HG03196 (cell line): ENCODE results near the gene LIAS.
"Not testable (repeated sequence)": the region's sequence is repeated elsewhere in the genome, so short reads cannot be mapped to it uniquely, and the experiment has no call there.

Experiments
- ATAC-seq: cut with Tn5 transposase; IDR thresholded peaks from one replicate; pipeline ENCODE4 v1.9.1; 2021; ENCODE audit not compliant: unreplicated experiment

The LIAS gene

GRCh38 chr4:39495446-39496213 lies 36.8 kb downstream of the LIAS start:
- no peak for ATAC-seq

GRCh38 chr4:39497909-39498726 lies 39.3 kb downstream of the LIAS start:
- no peak for ATAC-seq

- ATAC-seq = no peak
Observed at GRCh38 chr4:39498727-39499020, 39.8 kb downstream of the LIAS start.

- no peak for ATAC-seq
Observed at GRCh38 chr4:39502019-39502663, 43.3 kb downstream of the LIAS start.

- not testable (repeated sequence) for ATAC-seq
Observed at GRCh38 chr4:39502664-39503035, 43.8 kb downstream of the LIAS start.

- ATAC-seq = no peak
Observed at GRCh38 chr4:39504538-39504937, 45.7 kb downstream of the LIAS start.

- ATAC-seq = no peak
Observed at GRCh38 chr4:39505581-39505980, 46.7 kb downstream of the LIAS start.

- ATAC-seq = no peak
Observed at GRCh38 chr4:39510348-39510929, 51.6 kb downstream of the LIAS start.

- not testable (repeated sequence) for ATAC-seq
Observed at GRCh38 chr4:39514266-39514665, 55.4 kb downstream of the LIAS start.

- no peak for ATAC-seq
Observed at GRCh38 chr4:39514888-39515401, 56.1 kb downstream of the LIAS start.

GRCh38 chr4:39515669-39516401 lies 57.0 kb downstream of the LIAS start:
- not testable (repeated sequence) for ATAC-seq

GRCh38 chr4:39516407-39516966 lies 57.6 kb downstream of the LIAS start:
- no peak for ATAC-seq

GRCh38 chr4:39518484-39518883 lies 59.6 kb downstream of the LIAS start:
- no peak for ATAC-seq

GRCh38 chr4:39521253-39521919 lies 62.5 kb downstream of the LIAS start:
- no peak for ATAC-seq

GRCh38 chr4:39522068-39522467 lies 63.2 kb downstream of the LIAS start:
- ATAC-seq = no peak

- ATAC-seq = no peak
Observed at GRCh38 chr4:39524161-39524957, 65.5 kb downstream of the LIAS start.

GRCh38 chr4:39525822-39526690 lies 67.2 kb downstream of the LIAS start:
- ATAC-seq = no peak

- ATAC-seq = peak; percentile 22
Observed at GRCh38 chr4:39526765-39527295, 68.0 kb downstream of the LIAS start.
